Hematopoietic multipotent progenitor cell treated with erythropoietin and hydrocortisone succinate and interleukin-3 and kit ligand, for 15 days (in vitro differentiated cells): ENCODE data around the gene CHRNA4.
"Not testable (repeated sequence)": the region's sequence is repeated elsewhere in the genome, so short reads cannot be mapped to it uniquely, and the experiment has no call there.

ENCODE experiments used
- DNase-seq: peaks from one replicate; pipeline ENCODE4 v3.0.0-alpha.2; 2015; ENCODE audit warnings: low spot score

The CHRNA4 gene

DNA sequence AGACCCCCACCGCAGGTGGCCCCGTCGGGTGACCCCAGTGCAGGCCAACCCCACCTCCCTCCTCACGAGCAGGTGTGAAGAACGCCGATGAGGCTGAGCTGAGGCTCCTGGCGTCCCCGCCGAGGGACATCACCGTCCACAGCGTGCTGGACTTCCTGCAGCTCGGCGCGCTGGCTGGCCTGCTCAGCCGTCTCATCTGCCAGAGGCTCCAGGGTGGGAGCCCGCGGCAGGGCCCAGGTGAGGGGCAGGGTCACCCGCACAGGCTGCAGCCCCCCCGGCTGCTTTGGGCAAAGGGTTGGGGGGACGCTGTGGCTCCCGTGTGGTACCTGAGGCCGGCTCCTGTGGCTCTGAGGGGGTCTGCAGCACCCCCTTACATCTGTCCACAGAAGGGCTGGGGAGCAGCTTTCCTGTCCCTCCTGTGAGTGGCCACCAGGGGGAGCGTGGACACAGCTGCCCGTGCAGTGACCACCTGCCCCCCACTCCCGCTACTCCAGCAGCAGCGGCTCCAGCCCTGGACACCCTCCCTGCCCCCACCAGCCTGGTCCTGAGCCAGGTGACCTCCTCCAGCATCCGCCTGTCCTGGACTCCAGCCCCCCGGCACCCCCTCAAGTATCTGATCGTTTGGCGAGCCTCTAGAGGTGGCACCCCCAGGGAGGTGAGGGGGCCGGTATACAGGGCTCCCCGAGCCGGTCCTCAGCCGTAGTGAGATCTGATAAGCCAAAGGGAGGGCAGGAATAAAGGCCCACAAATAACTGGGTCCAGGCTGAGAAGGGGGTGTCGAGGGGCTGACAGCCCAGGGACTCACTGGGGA lies 51.7 kb downstream of the CHRNA4 start:
- DNase-seq: peak; percentile 12

DNA sequence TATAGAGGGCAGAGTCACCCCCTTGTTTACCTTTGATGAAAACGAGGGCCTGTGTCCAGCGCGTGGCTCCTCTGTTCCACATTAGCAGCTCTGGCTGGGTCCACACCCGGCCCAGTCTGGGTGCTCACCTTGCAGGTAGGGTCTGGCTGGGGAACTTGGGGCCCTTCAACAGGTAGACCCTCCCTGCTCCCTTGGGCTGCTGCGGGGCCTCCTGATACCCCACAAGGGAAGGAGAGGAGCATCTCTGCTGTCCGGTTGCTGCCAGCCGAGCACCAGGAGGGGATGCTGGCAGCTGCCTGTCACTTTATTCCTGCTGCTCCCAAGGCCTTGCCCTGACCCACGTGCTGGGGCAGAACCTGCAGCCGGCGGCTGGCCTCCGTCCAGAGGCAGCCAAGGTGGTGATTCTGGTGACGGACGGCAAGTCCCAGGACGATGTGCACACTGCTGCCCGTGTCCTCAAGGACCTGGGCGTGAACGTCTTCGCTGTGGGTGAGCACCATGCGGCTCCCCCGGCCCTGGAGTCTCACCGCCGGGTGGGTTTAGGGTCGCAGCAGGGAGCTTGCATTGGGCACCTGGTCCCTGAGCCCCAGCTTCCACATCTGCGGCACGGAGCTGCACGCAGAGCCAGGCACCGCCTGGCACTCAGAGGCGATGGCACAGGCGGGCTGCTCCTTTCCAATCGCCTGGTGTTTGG lies 52.8 kb downstream of the CHRNA4 start:
- DNase-seq: no peak

DNA sequence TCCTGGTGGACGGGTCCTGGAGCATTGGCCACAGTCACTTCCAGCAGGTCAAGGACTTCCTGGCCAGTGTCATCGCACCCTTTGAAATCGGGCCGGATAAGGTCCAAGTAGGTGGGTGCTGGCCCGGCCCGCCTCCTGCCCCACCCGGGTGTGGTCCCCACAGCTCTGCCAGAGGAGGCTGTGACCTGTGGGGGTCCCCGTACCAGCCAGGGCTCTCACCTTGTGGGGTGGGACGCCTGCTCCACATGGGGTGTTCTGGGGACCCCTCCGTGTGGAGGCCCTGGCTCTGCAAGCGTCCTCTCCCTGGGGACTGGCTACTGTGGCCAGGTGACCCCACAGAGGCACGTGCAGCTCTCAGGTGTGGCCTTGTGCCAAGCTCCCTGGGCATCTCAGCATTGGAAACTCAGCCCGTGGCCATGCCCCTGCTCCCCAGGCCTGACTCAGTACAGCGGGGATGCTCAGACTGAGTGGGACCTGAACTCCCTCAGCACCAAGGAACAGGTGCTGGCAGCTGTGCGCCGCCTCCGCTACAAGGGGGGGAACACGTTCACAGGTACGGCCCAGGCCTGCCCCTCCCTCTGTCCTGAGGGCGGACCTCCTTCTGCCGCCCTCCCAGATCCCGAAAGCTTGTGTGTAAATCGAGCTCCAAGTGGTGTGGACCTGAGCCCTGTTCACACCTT lies 53.5 kb downstream of the CHRNA4 start:
- DNase-seq: no peak

DNA sequence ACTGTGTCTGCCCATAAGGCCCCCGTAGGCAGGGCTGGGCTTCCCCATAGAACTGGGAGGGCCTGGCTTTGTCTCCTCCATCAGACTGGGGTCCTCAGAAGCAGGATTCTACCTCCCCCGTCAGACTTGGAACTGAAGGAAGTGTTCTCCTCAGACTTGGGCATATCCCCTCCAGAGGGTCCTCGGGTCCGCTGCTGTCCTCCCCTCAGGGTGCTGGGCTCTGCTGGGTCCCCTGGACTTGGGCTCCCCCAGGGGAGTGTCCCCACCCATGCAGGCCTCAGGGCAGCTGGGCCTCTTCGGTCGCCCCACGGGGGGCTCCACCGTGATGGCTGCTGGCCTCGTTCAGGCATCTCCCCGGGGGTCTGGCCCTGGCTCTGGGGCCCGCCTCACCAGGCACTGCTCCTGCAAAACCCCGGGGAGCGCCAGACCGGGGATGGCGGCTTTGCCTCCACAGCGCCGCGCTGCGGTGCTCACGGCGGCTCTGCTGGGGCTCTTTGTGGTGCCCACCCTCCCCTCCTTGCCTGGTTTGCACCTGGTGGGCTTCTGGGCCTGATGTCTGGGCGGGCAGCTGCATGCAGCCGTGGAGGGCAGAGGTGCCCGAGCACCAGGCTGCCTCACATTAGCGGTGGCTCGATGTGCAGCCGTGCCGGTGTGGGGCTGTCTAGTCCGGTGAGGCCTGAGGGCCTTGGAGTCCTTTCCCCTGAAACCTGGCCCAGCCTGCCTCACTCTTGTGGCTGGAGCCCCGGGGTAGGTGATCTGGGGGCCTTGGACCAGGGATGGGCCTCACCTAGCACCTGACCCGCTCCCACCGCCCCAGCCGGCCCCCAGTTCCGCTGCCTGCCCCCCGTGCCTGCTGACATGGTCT lies 54.2 kb downstream of the CHRNA4 start:
- no peak for DNase-seq

DNA sequence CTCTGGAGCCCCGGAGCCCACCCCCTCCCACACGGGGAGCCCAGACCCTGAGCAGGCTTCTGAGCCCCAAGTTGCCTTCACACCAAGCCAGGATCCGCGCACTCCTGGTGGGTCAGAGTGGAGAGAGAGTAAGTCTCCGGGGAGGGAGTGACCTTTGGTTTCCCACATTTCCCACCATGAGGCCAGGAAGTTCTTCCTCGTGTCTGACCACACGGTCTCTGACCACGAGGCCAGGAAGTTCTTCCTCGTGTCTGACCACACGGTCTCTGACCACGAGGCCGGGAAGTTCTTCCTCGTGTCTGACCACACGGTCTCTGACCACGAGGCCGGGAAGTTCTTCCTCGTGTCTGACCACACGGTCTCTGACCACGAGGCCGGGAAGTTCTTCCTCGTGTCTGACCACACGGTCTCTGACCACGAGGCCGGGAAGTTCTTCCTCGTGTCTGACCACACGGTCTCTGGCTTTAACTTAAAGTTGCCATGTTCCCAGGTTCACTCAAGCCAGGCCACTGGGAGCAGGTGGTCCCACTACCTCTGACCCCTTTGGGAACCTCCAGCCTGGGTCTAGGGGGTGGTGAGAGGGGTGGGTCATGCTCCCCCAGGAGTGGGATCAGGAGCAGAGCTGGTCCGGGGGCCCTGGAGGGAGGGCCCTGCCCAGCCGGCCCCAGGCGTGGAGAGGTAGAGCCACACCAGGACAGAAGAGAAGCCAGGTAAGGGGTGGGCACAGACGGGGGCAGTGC lies 55.0 kb downstream of the CHRNA4 start:
- not testable (repeated sequence) for DNase-seq

DNA sequence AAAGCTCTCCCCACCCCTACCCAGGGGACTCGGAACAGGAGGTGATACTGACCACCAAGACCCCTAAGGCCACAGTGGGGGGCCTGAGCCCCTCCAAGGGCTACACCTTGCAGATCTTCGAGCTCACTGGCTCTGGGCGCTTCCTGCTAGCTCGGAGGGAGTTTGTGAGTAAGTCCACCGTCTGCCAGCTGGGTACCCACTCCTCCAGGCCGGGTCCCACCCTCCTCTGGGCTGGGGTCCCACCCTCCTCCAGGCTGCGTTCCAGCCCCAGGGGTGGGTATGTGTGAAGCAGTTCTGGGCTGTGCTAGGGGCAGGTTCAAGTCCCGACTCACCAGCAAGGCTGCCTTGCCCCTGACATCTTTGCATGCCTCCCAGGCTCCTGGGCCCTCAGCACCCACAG lies 55.8 kb downstream of the CHRNA4 start:
- no peak for DNase-seq

DNA sequence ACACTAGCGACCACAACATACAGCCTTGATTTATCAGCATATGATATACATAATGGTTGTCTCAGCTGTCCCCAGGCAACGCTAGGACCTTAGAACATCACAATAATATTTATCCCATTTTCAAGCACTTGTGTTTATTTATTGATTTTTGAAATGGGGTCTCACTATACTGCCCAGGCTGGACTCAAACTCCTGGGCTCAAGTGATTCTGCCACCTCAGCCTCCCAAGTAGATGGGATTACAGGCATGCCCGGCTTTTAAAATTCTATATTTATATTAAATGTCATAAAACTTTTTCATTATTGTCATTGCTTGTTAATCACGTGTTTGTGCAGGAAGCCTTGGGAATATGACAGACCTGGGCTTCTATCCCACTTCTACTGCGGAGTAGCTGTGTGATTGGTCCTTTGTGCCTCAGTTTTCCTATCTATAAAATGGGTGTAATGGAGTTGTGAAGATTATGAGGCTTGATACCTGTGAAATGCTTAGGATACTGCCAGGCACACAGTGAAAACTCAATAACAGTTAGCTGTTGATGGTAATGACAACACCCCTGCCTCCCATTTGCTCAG lies 58.0 kb downstream of the CHRNA4 start:
- no peak for DNase-seq

DNA sequence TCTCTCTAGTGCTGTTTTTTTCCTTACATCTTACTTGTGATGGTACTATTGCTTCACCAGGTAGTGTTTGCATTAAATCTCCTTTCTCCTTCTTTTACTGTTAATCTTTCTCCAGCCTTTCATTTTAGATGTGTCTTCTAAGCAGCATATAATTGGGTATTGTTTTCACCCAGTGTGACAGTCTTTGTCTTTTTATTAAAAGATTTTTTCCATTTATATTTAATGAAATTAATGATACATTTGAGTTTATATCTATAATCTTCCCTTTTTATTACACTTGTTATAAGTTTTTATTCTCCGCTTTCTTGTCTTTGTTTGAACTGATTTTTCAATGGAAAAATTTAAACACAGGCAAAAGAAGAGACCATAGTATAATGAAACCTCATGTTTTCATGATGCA lies 59.5 kb downstream of the CHRNA4 start:
- no peak for DNase-seq

DNA sequence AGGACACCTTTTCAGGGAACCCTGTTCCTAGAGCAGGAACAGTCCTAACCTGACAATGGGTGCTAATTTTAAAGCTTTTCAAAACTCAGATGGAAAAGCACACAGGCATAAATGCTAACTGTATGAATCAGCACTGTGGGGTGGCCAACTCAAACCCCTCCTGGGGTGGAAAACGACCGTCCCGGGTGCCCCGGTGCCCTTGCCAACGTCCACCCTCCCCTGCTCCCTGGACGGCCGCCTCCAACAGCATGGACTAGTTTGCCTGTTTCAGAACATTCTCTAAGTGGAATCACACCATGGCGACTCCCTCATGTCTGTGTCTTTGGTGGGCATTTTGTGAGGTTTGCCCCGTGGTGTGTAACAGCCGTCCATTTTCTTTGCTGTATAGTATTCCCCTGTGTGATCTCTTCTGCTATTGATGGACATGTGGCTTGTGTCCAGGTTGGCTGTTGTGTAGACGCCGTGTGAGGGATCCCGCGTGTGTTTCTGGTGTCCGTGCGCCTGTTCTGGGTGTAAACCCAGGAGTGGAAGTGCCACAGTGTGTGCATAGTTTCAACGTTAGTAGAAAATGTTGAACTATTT lies 62.3 kb downstream of the CHRNA4 start:
- no peak for DNase-seq

DNA sequence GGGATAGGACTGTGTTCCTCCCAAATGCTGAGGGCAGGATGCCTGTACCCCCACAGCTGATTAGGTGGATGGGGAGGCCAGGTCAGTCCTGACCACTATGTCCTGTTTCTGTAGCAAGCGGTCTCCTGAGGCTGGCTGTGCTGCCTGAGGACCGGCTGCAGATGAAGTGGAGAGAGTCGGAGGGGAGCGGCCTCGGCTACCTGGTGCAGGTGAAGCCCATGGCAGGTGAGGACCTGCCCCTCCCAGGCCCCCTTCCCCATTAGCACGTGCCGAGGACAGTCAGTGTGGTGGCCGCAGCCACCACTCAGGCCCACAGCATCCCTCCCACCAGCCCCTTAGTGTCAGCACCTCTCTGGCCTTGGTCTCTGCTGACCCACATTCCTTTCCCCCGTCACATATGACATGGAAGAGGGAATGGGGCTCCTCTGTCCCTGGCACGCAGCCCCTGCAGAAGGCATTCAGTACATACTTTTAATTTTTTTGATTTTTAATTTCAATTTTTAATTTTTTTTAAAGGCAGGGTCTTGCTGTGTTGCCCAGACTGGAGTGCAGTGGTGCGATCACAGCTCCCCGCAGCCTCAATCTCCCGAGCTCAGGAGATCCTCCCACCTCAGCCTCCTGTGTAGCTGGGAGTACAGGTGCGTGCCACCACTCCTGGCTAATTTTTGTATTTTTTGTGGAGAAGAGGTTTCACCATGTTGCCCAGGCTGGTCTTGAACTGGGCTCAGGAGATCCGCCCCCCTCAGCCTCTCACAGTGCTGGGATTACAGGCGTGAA lies 63.2 kb downstream of the CHRNA4 start:
- DNase-seq: no peak

DNA sequence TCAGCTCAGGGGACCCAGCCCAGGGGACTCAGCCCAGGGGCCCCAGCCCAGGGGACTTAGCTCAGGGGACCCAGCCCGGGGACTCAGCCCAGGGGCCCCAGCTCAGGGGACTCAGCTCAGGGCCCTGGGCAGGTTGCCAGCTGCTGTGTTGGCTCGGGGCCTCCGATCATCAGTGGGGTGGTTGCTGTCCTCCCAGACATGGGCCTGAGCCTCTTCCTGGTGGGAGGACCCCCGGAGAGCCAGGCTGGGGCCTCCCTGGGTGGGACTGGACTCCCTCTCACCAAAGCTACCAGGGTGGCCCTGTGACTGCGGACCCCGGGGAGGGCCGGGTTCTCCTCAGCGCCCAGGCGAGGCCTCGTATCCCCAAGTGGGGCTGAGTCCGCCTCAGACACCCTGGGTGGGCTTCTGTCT lies 63.8 kb downstream of the CHRNA4 start:
- no peak for DNase-seq

DNA sequence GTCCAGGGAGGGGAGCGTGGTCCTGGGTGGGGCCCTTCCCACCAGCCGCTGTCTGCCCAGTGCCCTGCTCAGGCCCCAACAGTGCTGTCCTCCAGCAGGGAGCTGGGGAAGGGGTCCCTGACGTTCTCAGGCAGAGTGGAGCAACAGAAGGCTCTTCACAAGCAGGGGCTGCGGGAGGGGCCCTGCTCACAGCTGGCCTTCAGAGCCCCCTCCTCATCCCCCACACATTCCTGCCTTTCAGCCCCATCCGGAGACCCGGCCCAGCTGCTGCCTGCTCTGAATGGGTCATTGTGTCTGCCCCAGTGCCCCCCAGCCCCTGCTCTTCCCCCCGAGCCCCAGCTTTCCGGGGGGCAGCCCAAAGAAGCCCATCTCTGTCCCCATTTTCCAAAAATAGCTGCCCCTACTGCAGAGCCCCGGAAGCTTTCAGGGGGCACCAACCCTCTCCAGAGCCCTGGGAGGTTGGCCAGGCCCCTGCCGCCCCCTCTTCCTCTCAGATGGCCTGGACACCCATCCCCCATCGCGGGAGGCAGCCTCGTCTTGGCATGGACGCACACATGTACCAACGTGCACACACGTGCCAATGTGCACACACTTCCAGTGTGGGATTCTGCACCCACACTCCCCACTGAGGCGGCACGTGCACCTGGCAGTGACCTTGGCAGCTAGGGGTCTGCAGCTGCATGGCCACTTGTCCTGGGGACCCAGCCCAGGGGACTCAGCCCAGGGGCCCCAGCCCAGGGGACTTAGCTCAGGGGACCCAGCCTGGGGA lies 64.4 kb downstream of the CHRNA4 start:
- DNase-seq: no peak

DNA sequence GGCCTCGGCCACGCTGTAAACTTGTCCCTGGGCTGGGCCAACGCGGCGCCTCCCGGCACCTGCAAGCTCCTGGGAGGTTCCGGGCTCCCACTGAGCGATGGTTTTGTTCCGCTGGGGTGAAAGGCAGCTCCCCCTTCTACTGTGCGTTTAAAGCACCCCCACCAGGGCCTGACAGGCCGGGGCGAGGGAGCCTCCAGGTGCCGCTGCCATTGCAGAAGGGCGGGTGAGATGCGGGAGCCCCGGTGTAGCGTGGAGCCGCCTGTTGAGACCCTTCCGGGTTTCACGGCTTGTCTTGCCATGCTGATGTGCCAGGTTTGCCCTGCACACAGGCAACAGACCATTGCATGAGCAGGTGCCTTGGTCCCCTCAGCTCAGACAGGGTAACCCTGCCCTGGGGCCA lies 65.3 kb downstream of the CHRNA4 start:
- DNase-seq: no peak

DNA sequence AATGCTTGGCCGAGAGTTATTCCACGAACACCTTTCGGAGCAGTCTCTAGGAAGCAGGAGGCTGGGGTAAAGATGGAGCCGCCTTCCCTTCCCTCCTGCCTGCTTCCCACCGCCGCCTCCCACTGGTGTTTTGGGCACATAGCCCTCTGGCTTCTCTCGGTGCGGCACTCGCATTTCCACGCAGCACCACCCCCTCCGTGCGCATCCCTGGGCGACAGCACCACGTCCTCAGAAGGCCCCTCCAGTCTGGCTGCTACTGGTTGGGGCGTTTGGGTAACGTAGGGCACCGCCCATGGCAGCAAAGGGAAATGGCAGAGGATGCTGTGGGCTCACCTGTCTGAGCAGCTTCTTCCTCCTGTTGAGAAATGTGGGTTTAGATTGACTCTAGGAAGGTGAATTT lies 65.7 kb downstream of the CHRNA4 start:
- DNase-seq: no peak

DNA sequence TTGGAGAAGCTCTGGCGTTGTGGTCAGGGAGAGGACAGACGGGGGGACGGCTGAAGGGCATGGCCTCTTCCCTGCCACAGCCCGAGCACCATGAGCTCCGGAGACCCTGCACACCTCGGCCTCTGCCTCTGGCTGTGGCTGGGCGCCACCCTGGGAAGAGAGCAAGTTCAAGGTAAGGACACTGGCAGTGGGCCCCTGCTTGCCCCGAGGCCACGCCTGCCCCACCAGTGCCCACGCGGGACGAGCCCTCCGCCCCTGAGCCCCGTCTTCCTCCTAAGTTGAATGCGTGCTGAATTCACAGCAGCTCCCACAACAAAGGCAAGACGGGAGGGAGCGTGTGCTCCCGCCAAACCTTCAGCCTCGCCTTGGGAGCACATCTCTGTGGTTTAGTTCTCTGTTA lies 66.1 kb downstream of the CHRNA4 start:
- no peak for DNase-seq

DNA sequence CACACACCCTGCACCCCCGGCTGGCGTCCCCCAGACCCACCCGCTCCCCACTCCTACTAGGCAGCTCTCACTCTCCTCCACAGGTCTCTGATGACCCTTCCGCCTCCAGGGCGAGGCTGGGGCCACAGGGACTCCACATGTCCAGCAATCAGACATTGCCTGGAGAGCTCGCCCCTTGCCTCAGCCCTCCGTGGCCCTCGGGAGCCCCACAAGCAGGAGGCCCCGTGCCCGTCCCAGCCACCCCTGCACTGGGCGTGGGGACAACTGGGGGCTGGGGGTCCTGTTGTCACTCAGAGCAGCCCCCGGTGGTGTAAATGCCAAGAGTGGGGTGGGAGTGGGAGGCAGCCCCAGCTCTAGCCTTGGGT lies 66.6 kb downstream of the CHRNA4 start:
- DNase-seq: no peak

DNA sequence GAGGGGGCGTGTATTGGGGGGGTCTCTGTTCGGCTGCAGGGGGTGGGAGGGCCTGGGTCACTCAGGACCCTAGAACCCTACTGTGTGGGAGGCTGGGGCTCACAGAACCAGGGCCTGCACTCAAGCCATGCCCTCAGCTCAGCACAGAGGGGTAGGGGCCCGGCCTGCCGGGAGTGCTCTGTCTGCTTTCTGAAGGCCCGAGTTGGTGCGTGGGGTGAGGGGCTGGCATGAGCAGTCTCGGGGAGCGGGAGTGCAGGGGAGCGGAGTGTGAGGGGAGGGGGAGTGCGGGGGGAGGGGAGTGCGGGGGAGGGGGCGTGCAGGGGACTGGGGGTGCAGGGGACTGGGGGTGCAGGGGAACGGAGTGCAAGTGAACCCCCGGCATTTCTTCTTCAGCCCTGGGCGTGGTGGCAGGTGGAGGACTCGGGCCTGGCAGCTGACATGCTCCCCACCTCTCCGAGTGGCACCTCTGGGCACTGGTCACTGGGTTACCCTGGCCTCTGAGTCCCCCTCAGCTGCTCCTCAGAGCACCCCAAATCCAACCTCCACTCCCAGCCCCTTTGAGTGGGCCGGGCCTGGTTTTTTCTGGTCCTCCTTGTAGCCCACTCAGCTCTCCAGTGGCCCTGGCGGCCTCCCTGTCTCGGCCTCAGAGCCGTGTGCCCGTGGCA lies 67.1 kb downstream of the CHRNA4 start:
- DNase-seq: no peak

DNA sequence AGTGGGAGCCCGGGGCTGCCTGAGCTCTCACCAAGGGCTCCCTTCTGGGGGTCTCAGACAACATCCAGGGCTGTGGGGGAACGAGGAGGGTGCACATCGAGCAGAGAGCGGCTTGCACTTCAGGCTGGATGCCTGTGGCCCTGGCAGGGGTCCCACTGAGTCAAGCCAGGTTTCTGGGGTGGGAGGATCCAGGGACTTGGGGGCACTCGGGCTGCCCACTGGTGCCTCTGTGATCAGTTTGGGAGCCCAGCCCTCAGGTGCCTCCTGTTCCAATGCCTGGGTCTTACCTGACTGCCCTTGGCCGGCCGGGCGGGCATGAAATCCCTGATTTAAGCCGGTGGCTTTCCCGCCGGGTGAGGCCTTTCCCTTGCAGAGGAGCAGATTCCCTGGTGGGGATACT lies 67.7 kb downstream of the CHRNA4 start:
- no peak for DNase-seq
